ENCODE results near the gene ITGA2B.
"Not testable (repeated sequence)": the region's sequence is repeated elsewhere in the genome, so short reads cannot be mapped to it uniquely, and the experiment has no call there.

ITGA2B gene

GRCh38 chr17:44389281-44389680, at the start of gene ITGA2B:
Gene ITGA2B, minus strand, starts transcription at chr17:44389649. Its CDS starts 176 bp downstream, at chr17:44389473.
- no peak for DNase-seq

DNA sequence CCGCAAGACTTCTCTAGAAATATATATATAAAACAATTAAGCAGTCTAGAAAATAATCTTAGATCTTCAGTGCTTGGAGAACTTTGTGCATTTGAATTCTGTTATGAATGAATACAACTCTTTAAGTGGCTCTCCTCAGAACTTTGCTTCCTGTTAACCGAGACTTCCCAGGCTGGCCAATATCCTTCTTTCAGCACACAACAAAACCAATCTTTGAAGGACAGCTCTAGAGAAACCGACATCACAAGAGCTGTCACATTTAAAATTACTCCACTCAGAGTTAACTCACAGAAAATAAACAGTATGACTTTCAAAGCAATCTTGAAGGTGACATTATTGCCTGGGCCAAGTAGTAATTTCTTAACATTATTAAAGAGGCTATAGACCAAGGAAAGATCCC, 49.7 kb upstream of the ITGA2B start:
- no peak for DNase-seq

GRCh38 chr17:44438636-44439035, 49.2 kb upstream of the ITGA2B start:
- no peak for DNase-seq

DNA sequence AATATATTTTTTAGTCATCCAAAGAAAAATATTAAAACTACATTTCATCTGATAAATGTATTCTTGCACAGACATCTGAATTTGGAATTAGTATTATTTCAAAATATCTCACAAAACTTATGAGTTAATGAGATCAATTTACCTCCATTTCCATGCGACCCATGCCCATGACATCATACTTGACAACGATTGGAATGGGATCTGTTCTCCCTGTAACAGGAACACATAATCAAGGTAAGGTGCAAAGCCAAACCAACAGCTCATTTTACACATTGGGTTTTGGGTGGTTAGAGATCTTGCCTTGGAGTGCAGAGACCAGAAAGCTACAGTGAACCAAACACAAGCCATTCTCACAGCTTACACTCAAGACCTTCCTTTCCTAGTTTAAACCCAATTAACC, 46.9 kb upstream of the ITGA2B start:
- DNase-seq: no peak

DNA sequence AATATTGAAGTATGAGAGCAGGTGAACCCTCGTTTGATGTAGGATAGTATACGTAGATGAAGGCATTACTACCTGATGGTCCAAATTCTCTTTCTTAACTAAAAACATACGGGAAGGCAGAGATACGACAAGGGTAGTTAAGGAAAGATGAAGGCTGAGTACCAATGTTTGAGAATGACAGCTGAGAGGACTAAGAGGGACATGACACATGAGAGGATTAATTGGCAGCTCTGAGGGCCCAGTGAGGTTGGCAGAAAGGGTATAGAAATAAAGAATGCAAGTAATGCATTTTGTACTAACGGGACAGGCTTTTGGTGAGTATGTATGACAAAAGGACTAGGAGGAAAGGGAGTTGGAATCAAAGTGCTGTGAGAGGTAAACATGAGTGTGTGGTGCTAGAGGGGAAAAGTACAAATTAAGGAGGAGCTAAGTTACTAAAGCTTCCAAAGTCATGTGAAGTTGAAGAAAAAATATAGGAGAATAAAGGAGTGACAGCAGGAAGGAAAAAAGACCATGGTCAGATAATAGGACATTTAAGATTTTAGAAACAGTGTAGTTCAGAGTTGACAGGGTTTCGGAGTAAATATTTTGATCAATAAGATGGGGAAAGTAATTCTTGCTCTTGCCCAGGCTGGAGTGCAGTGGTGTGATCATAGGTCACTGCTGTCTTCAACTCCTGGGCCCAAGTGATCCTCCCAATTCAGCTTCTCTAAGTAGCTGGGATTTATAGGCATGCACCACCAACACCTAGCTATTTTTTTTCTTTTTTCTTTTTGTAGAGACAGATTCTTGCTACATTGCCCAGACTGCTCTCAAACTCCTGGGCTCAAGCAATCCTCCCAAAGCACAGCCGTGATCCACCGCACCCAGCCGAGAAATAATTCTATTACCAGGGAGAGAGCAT, 43.1 kb upstream of the ITGA2B start:
- DNase-seq: no peak

- no peak for DNase-seq
Measured at GRCh38 chr17:44424828-44425461, 35.5 kb upstream of the ITGA2B start.

DNA sequence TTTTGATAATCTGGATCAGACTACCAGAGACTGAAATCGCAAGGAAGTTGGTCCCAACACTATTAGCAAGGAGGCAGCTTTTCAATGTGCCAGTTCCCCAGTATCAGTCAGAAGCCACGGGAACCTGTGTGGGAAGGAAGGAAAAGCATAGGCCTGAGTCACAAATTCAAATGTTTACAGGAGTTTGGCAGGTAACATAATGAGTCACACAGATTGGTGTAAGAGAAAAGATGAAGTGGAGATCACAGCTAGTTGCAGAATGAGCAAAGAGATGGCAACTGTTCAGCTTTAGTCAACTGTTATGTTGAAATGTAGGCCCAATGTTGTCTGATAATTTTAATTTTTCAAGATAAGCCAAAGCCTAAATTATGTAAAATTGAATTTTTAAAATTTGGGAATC, 28.1 kb upstream of the ITGA2B start:
- DNase-seq: no peak

- DNase-seq: no peak
Measured at GRCh38 chr17:44416558-44417289, 27.3 kb upstream of the ITGA2B start.

- no peak for DNase-seq
Measured at GRCh38 chr17:44414394-44415155, 25.1 kb upstream of the ITGA2B start.

GRCh38 chr17:44409309-44410028, 20.0 kb upstream of the ITGA2B start:
- DNase-seq: no peak

- no peak for DNase-seq
Measured at GRCh38 chr17:44408786-44409185, 19.3 kb upstream of the ITGA2B start.

DNA sequence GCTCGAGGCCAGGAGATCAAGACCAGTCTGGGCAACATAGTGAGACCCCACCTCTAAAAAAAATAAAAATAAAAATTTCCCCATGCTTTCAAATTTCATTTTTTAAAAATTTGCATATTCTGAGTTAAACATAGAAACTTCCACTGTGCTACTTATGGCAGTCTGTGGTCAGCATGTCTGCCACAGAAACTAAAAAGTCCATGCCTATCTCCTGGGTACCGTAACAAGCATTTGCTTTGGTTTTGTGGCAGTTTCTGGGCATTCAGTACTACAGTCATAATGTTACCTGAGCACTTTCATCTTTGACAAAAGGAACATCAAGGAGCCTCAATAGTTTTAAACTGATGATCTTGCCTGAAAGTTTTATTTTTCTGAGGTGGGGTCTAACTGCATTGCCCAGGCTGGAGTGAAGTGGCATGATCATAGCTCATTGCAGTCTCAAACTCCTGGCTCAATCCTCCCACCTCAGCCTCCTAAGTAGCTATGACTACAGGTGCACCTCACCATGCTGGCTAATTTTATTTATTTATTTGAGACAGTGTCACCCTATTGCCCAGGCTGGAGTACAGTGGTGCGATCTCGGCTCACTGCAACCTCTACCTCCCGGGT, 13.2 kb upstream of the ITGA2B start:
- DNase-seq: no peak

DNA sequence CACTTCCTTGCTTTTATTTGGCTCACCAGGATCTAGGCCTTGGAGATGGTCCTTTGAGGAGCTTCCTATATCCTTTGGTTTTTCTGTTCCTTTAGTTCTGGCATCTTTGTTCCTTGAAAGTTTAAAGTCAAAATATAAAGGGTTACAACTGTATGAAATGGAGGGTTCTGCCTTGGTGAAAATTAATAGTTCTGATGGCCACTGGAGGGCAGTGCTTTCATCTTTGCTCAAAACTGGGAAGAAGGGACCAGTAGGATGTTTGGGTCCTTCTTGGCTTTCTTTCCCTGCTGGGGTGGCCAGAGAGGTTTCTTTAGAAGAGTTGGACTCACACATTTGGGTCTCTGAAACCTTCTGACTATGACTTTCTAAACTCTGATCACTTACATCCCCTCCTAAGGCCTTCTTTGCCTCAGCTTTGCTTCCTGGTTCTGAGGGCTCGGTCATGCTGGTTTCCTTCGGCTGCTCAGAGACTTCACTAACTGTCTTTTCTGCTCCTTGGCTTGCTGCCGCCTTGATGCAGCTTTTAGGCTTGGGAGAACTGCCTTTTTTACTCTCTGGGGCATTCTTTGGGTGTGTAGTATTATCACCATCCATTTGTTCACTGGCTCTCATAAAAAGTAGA, 10.9 kb upstream of the ITGA2B start:
- DNase-seq: no peak

- no peak for DNase-seq
Measured at GRCh38 chr17:44398692-44399691, 9.5 kb upstream of the ITGA2B start.

DNA sequence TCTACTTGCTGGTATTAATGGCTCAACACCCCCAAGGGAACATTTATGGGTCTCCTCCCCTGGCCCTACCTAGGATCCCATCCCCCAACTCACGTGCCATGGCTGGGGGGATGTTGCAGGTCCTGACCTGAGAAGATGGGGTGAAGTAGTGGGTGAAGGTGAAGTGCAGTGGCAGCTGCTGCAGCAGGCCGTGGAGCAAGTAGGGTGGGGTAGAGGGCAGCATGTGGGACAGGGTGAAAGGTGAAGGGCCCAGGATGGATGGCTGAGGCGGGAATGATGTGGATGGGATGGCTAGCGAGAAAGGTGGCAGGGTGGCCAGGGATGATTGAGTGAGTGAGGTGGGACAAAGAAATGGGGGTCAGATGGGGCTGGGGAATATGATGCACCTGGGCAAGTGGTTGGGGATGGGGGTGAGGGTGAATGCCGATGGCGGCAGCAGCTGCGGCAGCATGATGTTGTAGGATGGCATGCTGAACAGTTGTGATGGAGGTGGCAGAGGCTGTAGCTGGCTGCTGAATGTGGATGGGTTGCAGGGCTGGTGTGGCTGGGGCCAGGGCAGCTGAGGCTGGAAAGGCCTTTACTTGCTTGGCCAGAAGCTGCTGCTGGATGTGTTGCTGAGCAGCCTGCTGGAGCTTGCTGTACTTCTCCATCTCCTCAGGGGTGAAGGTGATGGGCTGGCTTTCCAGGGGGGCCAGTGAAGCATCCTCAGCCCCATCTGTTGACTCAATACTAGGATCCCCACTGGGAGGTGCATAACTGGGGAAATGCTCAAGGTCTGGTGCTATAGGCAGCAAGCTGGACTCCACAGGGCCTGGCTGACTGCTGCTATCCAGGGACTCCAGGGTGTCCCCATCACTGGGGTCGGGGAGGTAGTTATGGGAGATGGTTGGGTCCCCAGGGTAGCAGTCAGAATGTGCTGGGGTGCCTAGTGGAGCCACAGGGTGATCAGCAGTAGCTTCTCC, 8.3 kb upstream of the ITGA2B start:
- no peak for DNase-seq

GRCh38 chr17:44396946-44397345, 7.5 kb upstream of the ITGA2B start:
- DNase-seq: no peak

GRCh38 chr17:44394833-44395232, 5.4 kb upstream of the ITGA2B start:
- no peak for DNase-seq

- DNase-seq: not testable (repeated sequence)
Measured at GRCh38 chr17:44394112-44394511, 4.7 kb upstream of the ITGA2B start.
